BJ (cell line): ENCODE measurements around the gene CPSF4L. TPM values are rescaled to one million over a fixed set of nuclear protein-coding genes. Genes with fewer than 3 reads are reported as not detected.

ENCODE experiments used
- CTCF ChIA-PET: fragments of 350-600 bp; formaldehyde crosslinking; extraction: SDS; loops from one replicate; lab custom pipeline; 2021; ENCODE audit warnings: antibody characterized with exemption, inconsistent platforms; lab: Yijun Ruan, JAX
- POLR2A ChIA-PET: fragments of 300-600 bp; sonication (Branson Sonifier 250); formaldehyde crosslinking; extraction: SDS; loops from one replicate; lab custom pipeline; 2021; ENCODE audit warnings: antibody characterized with exemption; lab: Charles Lee
- DNase-seq: peaks from one replicate; pipeline ENCODE4 v3.0.0-alpha.2; 2011; ENCODE audit warnings: low read depth
- H3K27me3 ChIP-seq: 2 replicates; pipeline ENCODE4 v1.6.0; 2011; ENCODE audit warnings: low read length; ENCODE audit not compliant: control insufficient read depth, insufficient read depth
- H3K36me3 ChIP-seq: 2 replicates; pipeline ENCODE4 v1.5.1; 2011; ENCODE audit warnings: low read length; ENCODE audit not compliant: control insufficient read depth, insufficient read depth
- H3K4me3 ChIP-seq: 2 replicates; pipeline ENCODE4 v1.5.1; 2011; ENCODE audit warnings: low read depth, mild to moderate bottlenecking, control low read depth, low read length
- CTCF ChIP-seq: IDR thresholded peaks from 2 replicates; pipeline ENCODE4 v1.5.1; 2011; ENCODE audit warnings: low read depth, mild to moderate bottlenecking, control low read depth, inconsistent platforms, low read length, moderate library complexity; ENCODE audit not compliant: insufficient read depth
- polyA plus RNA-seq: library from polyadenylated mRNA; depleted of rRNA; stranded (reverse); fragments of >200 nt; gene quantifications from 2 replicates; pipeline ENCODE4 v1.2.3, GENCODE V29; 2011; rRNA removed

CPSF4L gene
- polyA plus RNA-seq, 1 experiment: 0.13 TPM

GRCh38 chr17:73200476-73200875, 61.2 kb downstream of the CPSF4L start:
- no peak overlapping the region for H3K4me3 ChIP-seq
- CTCF ChIA-PET: interaction anchor here (1.1 to 1.6 kb wide), 2 partner anchors 10 to 28 kb away, joined by 3 to 4 read pairs; no protein-coding TSS in a partner anchor
- H3K36me3 ChIP-seq: peaks cover 40% of the 10 kb centered on the region
- H3K27me3 ChIP-seq: no peaks in the 10 kb centered on the region
- POLR2A ChIA-PET: no interaction called here
- DNase-seq: no peak
- TF ChIP-seq CTCF: no peak

GRCh38 chr17:73199751-73200317, 61.8 kb downstream of the CPSF4L start:
- peaks cover 37% of the 10 kb centered on the region for H3K36me3 ChIP-seq
- H3K4me3 ChIP-seq: no peak overlapping the region
- ChIA-PET POLR2A (no interaction called here), CTCF (interaction anchor here (1.6 kb wide), 1 partner anchor 29 kb away, joined by 4 read pairs; no protein-coding TSS in a partner anchor)
- H3K27me3 ChIP-seq: no peaks in the 10 kb centered on the region
- DNase-seq: no peak
- no peak for TF ChIP-seq CTCF

- no peak for TF ChIP-seq CTCF
- DNase-seq: no peak
- H3K27me3 ChIP-seq: no peaks in the 10 kb centered on the region
- H3K36me3 ChIP-seq: peaks cover 34% of the 10 kb centered on the region
- CTCF ChIA-PET: no interaction called here
- POLR2A ChIA-PET: no interaction called here
- no peak overlapping the region for H3K4me3 ChIP-seq
Measured at GRCh38 chr17:73198930-73199260, 62.8 kb downstream of the CPSF4L start.

Other genes with a start within 250 kb of the CPSF4L start
- gene SLC39A11, start 169.2 kb downstream of the CPSF4L start, polyA plus RNA-seq: 17.6 and 20.9 TPM in 2 replicates
- not detected in 2 replicates for gene SSTR2, start 96.9 kb downstream of the CPSF4L start, polyA plus RNA-seq
- 39.4 and 54.9 TPM in 2 replicates for gene COG1, start 68.8 kb downstream of the CPSF4L start, polyA plus RNA-seq
- gene CDC42EP4, start 50.1 kb upstream of the CPSF4L start, polyA plus RNA-seq: 19.6 and 28.0 TPM in 2 replicates